WTC11 (cell line): ENCODE measurements around the gene SMARCD3.

Experiments
- FOXJ3 ChIP-seq: sonication (generic); formaldehyde crosslinking; IDR thresholded peaks from 2 replicates; pipeline ENCODE4 v1.9.0; 2021; ENCODE audit warnings: missing genetic modification reagents, mild to moderate bottlenecking, borderline replicate concordance
- NR2C2 ChIP-seq: sonication (generic); formaldehyde crosslinking; IDR thresholded peaks from 2 replicates; pipeline ENCODE4 v1.8.0; 2022; ENCODE audit warnings: mild to moderate bottlenecking, missing genetic modification reagents
- SMAD3 ChIP-seq: sonication (generic); formaldehyde crosslinking; IDR thresholded peaks from 2 replicates; pipeline ENCODE4 v1.8.0; 2022; ENCODE audit warnings: missing genetic modification reagents, mild to moderate bottlenecking, borderline replicate concordance
- TCF7 ChIP-seq: sonication (generic); formaldehyde crosslinking; IDR thresholded peaks from 2 replicates; pipeline ENCODE4 v1.8.0; 2022; ENCODE audit warnings: mild to moderate bottlenecking, low read depth, missing genetic modification reagents, moderate library complexity
- TEAD4 ChIP-seq: sonication (generic); formaldehyde crosslinking; IDR thresholded peaks from 2 replicates; pipeline ENCODE4 v1.8.0; 2022; ENCODE audit warnings: mild to moderate bottlenecking, missing genetic modification reagents
- TP53 ChIP-seq: sonication (generic); formaldehyde crosslinking; IDR thresholded peaks from 2 replicates; pipeline ENCODE4 v1.8.1; 2023; ENCODE audit warnings: mild to moderate bottlenecking, missing genetic modification reagents
- TF ChIP-seq, protein P1 (sequence below): fragments of 200-600 bp; IDR thresholded peaks from 2 replicates; pipeline ENCODE4 v1.8.0; 2022; ENCODE audit warnings: antibody characterized with exemption
- TF ChIP-seq, protein P2 (sequence below): sonication (generic); formaldehyde crosslinking; IDR thresholded peaks from 2 replicates; pipeline ENCODE4 v1.8.1; 2023; ENCODE audit warnings: mild to moderate bottlenecking, missing genetic modification reagents, moderate library complexity
- TF ChIP-seq, protein P3 (sequence below): sonication (generic); formaldehyde crosslinking; IDR thresholded peaks from 2 replicates; pipeline ENCODE4 v1.8.0; 2022; ENCODE audit warnings: mild to moderate bottlenecking, missing genetic modification reagents
- TF ChIP-seq, protein P4 (sequence below): sonication (generic); formaldehyde crosslinking; IDR thresholded peaks from 2 replicates; pipeline ENCODE4 v1.8.0; 2023; ENCODE audit warnings: missing genetic modification reagents
- TF ChIP-seq, protein P5 (sequence below): sonication (generic); formaldehyde crosslinking; IDR thresholded peaks from 2 replicates; pipeline ENCODE4 v1.8.1; 2023; ENCODE audit warnings: mild to moderate bottlenecking, moderate library complexity, missing genetic modification reagents

DNA sequence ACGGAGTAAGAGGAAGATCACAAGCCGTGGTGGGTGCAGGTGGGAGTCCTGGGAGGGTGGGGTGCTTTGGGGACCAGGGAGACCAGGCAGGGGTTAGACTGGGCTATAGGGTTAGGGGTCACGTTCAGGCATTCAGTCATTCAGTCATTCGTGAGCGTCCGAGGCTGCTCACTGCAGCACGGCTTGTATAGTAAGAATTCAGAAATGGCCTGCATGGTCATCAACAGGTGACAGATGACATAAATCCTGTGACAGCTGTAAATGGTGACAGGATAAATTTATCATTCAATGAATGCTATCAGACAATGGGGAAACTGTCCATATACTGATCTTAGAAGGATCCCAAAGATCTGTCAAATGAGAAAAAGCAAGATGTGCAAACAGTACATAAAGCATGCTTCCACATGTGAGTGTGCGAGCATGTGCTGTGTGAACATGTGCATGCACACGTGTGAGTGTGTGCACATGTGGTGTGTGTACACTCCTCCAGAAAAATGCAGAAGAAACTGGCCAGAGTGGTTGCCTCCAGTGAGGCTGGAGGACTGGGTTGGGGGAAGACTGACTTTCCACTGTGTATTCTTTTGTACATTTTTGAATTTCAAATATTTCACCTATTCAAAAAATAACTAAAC is 32.0 kb upstream of the SMARCD3 start:
- TF ChIP-seq, protein P1, sequence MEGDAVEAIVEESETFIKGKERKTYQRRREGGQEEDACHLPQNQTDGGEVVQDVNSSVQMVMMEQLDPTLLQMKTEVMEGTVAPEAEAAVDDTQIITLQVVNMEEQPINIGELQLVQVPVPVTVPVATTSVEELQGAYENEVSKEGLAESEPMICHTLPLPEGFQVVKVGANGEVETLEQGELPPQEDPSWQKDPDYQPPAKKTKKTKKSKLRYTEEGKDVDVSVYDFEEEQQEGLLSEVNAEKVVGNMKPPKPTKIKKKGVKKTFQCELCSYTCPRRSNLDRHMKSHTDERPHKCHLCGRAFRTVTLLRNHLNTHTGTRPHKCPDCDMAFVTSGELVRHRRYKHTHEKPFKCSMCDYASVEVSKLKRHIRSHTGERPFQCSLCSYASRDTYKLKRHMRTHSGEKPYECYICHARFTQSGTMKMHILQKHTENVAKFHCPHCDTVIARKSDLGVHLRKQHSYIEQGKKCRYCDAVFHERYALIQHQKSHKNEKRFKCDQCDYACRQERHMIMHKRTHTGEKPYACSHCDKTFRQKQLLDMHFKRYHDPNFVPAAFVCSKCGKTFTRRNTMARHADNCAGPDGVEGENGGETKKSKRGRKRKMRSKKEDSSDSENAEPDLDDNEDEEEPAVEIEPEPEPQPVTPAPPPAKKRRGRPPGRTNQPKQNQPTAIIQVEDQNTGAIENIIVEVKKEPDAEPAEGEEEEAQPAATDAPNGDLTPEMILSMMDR: no peak
- TF ChIP-seq TCF7 (CRISPR knock-in tag) (no peak), TEAD4 (CRISPR knock-in tag) (no peak), SMAD3 (CRISPR knock-in tag) (no peak), NR2C2 (CRISPR knock-in tag) (no peak), TP53 (CRISPR knock-in tag) (no peak), FOXJ3 (CRISPR knock-in tag) (no peak)
- TF ChIP-seq, protein P2, sequence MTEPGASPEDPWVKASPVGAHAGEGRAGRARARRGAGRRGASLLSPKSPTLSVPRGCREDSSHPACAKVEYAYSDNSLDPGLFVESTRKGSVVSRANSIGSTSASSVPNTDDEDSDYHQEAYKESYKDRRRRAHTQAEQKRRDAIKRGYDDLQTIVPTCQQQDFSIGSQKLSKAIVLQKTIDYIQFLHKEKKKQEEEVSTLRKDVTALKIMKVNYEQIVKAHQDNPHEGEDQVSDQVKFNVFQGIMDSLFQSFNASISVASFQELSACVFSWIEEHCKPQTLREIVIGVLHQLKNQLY (CRISPR knock-in tag): no peak
- TF ChIP-seq, protein P3, sequence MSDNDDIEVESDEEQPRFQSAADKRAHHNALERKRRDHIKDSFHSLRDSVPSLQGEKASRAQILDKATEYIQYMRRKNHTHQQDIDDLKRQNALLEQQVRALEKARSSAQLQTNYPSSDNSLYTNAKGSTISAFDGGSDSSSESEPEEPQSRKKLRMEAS: no peak
- TF ChIP-seq, protein P4, sequence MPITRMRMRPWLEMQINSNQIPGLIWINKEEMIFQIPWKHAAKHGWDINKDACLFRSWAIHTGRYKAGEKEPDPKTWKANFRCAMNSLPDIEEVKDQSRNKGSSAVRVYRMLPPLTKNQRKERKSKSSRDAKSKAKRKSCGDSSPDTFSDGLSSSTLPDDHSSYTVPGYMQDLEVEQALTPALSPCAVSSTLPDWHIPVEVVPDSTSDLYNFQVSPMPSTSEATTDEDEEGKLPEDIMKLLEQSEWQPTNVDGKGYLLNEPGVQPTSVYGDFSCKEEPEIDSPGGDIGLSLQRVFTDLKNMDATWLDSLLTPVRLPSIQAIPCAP (CRISPR knock-in tag): no peak
- TF ChIP-seq, protein P5, sequence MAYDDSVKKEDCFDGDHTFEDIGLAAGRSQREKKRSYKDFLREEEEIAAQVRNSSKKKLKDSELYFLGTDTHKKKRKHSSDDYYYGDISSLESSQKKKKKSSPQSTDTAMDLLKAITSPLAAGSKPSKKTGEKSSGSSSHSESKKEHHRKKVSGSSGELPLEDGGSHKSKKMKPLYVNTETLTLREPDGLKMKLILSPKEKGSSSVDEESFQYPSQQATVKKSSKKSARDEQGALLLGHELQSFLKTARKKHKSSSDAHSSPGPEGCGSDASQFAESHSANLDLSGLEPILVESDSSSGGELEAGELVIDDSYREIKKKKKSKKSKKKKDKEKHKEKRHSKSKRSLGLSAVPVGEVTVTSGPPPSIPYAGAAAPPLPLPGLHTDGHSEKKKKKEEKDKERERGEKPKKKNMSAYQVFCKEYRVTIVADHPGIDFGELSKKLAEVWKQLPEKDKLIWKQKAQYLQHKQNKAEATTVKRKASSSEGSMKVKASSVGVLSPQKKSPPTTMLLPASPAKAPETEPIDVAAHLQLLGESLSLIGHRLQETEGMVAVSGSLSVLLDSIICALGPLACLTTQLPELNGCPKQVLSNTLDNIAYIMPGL (CRISPR knock-in tag): no peak
